ENCODE results near the gene DLX5.

Gene DLX5

DNA sequence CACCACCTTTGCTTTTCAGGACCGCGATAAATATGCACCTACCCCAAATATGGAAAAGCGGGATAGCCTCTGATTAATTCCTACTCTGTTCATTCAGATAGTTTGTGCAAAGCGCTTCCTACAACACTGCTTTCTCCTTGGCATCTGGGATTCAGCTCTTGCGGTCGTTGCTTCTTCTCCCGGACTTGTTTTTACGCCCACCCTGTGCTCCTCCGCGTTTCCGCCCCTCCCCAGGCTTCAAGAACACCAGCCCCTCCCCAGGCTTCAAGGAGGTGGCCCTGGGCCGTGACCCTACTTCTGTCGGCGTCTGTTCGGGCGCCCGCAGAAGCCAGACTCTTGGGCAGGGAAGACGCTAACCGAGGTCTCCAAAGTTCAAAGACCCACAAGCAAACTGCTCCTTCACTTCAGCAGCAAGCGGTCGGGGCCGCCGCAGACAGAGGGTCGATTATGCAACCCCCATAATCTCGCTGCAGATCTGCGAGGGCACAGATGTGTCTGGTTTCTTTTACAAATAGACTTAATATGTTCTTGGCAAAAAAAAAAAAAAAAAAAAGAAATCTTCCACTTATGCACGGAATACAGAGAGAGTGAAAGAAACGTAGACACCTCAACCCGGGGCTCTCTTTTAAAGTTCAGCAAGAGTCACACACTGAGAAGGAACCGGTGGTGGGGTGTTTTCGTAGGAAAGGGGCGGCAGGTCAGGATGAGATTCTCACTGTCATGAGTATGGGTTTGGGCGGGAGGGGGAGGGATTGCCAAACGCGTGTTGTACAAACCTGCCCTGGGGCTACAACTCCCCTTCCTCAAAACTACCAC lies 1.9 kb downstream of the DLX5 start:
- H3K27me3 ChIP-seq (replicated peaks in 2 of 5; ENCODE audit: control insufficient read depth in 4 of 5, insufficient read depth in 5 of 5, low read length in 4 of 5), result peaks cover 23 to 99% (median 74%) of the 10 kb centered on the region in 5 experiments
- peak overlapping the region in 1 of 7 experiments; percentile 10 for H3K4me3 ChIP-seq (ENCODE audit: control insufficient read depth in 1 of 7, extremely low read depth in 1 of 7, insufficient read depth in 4 of 7, low read depth in 2 of 7, low read length in 6 of 7)
- ChIA-PET CTCF (interaction anchor here (1.0 to 1.4 kb wide), 3 partner anchors 10 to 24 kb away, joined by 3 to 5 read pairs (median 4); no protein-coding TSS in a partner anchor), POLR2A (no interaction called here)
- H3K9me3 ChIP-seq (ENCODE audit: control extremely low read depth in 1 of 5, control insufficient read depth in 4 of 5, insufficient read depth in 2 of 5, low read depth in 1 of 5, low read length in 4 of 5), result no peaks in the 10 kb centered on the region
- no peak overlapping the region for H3K27ac ChIP-seq (ENCODE audit: insufficient read depth in 1 of 2, low read depth in 1 of 2, low read length in 2 of 2, poor library complexity in 1 of 2, severe bottlenecking in 2 of 2)
- peaks cover 0 to 50% (median 31%) of the 10 kb centered on the region in 4 experiments for H3K4me1 ChIP-seq (ENCODE audit: control extremely low read depth in 1 of 4, control insufficient read depth in 4 of 4, insufficient read depth in 4 of 4, low read length in 3 of 4)
- WGBS (ENCODE audit: insufficient coverage), result 8% methylated on average over 8 of the region's 35 CpGs
- DNase-seq, result peak in 2 of 3 donors; percentile 82 to 84
- H3K36me3 ChIP-seq (ENCODE audit: control insufficient read depth in 4 of 4, insufficient read depth in 4 of 4, low read length in 3 of 4), result no peaks in the 10 kb centered on the region

DNA sequence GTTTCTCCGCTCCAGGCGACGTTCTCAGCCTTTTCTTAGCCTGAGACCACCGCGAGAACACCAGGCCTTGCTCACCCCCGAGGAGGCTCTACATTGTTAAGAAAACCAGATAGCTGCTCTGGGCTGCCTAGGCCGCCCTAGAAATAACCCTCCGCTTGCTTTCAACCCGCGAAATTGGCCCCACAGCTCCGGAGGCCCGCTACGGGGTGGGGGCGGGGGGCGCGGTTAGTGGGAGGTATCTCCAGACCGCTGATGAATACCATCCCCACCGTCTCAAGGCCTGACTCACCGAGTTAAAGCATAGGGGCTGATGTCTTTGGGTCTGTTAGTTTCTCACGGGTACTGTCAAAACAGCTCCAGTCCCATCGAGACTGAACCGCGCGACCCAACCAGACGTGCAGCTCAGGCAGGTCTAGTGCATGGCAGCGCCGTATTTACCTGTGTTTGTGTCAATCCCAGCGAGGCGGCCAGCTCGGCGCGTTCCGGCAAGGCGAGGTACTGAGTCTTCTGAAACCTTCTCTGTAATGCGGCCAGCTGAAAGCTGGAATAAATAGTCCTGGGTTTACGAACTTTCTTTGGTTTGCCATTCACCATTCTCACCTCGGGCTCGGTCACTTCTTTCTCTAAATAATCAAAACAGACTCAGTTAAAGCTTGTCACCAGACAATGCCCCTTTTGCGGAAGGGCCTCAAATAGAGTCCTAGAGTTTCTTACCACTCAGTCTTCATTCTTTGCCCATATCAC lies 2.7 kb downstream of the DLX5 start:
- no peaks in the 10 kb centered on the region for H3K36me3 ChIP-seq (ENCODE audit: control insufficient read depth in 4 of 4, insufficient read depth in 4 of 4, low read length in 3 of 4)
- DNase-seq, result peak in 1 of 3 donors; percentile 48
- H3K27ac ChIP-seq (ENCODE audit: insufficient read depth in 1 of 2, low read depth in 1 of 2, low read length in 2 of 2, poor library complexity in 1 of 2, severe bottlenecking in 2 of 2), result no peak overlapping the region
- WGBS (ENCODE audit: insufficient coverage), result 11% methylated on average over 33 of the region's 39 CpGs
- no peak overlapping the region for H3K4me3 ChIP-seq (ENCODE audit: control insufficient read depth in 1 of 7, extremely low read depth in 1 of 7, insufficient read depth in 4 of 7, low read depth in 2 of 7, low read length in 6 of 7)
- no peaks in the 10 kb centered on the region for H3K9me3 ChIP-seq (ENCODE audit: control extremely low read depth in 1 of 5, control insufficient read depth in 4 of 5, insufficient read depth in 2 of 5, low read depth in 1 of 5, low read length in 4 of 5)
- peaks cover 0 to 44% (median 24%) of the 10 kb centered on the region in 4 experiments for H3K4me1 ChIP-seq (ENCODE audit: control extremely low read depth in 1 of 4, control insufficient read depth in 4 of 4, insufficient read depth in 4 of 4, low read length in 3 of 4)
- ChIA-PET POLR2A (no interaction called here), CTCF (interaction anchor here (1.0 to 1.6 kb wide), 5 partner anchors 9 to 1105 kb away, joined by 3 to 5 read pairs (median 4); partner anchors contain the start of gene DLX6)
- peaks cover 22 to 99% (median 78%) of the 10 kb centered on the region in 5 experiments for H3K27me3 ChIP-seq (replicated peaks in 2 of 5; ENCODE audit: control insufficient read depth in 4 of 5, insufficient read depth in 5 of 5, low read length in 4 of 5)

DNA sequence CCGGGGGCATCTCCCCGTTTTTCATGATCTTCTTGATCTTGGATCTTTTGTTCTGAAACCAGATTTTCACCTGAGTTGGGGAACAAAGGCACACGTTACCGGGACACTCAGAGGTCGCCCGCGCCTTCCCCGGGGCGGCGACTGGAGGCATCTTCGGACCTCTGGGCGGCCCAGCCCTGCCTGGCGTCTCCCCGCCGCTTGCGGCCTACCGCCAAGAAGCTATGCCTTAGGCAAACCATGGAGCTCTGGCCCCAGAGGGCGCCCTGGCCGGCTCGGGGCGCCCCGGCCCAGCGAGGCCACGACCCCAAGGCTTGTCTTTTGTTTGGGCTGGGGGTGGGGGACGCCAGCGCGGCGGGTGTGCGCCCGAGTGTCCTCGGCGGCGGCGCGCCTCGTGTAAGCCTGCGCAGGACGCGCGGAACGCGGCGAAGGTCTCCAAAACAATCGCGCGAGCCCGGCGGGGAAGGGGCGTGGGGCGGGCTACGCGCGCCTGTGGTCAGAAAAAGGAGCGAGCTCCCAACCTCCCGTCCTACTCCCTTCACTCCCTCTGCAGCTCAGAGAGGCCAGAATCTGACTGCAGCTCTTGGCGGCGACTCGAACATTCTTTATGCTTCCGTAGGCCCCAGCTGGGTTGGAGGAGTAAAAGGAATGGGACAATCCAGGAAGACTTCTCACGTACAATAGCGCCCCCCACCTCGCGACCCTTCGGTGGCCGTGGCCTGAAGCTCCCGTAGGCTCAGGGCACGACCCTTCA lies 3.5 kb downstream of the DLX5 start:
- Histone ChIP-seq H3K4me1 (ENCODE audit: control extremely low read depth in 1 of 4, control insufficient read depth in 4 of 4, insufficient read depth in 4 of 4, low read length in 3 of 4) (peaks cover 0 to 42% (median 19%) of the 10 kb centered on the region in 4 experiments), H3K4me3 (ENCODE audit: control insufficient read depth in 1 of 7, extremely low read depth in 1 of 7, insufficient read depth in 4 of 7, low read depth in 2 of 7, low read length in 6 of 7) (peak overlapping the region in 2 of 7 experiments; percentile 20 to 26), H3K27ac (ENCODE audit: insufficient read depth in 1 of 2, low read depth in 1 of 2, low read length in 2 of 2, poor library complexity in 1 of 2, severe bottlenecking in 2 of 2) (no peak overlapping the region), H3K36me3 (ENCODE audit: control insufficient read depth in 4 of 4, insufficient read depth in 4 of 4, low read length in 3 of 4) (no peaks in the 10 kb centered on the region), H3K9me3 (ENCODE audit: control extremely low read depth in 1 of 5, control insufficient read depth in 4 of 5, insufficient read depth in 2 of 5, low read depth in 1 of 5, low read length in 4 of 5) (no peaks in the 10 kb centered on the region), H3K27me3 (replicated peaks in 2 of 5; ENCODE audit: control insufficient read depth in 4 of 5, insufficient read depth in 5 of 5, low read length in 4 of 5) (peaks cover 19 to 99% (median 77%) of the 10 kb centered on the region in 5 experiments)
- CTCF ChIA-PET, result interaction anchor here (1.2 to 2.2 kb wide), 6 partner anchors 8 to 1105 kb away, joined by 3 to 7 read pairs (median 4); partner anchors contain the start of gene DLX6
- POLR2A ChIA-PET, result no interaction called here
- DNase-seq, result peak in 1 of 3 donors; percentile 23
- 3% methylated on average over 41 of the region's 67 CpGs for WGBS (ENCODE audit: insufficient coverage)

DNA sequence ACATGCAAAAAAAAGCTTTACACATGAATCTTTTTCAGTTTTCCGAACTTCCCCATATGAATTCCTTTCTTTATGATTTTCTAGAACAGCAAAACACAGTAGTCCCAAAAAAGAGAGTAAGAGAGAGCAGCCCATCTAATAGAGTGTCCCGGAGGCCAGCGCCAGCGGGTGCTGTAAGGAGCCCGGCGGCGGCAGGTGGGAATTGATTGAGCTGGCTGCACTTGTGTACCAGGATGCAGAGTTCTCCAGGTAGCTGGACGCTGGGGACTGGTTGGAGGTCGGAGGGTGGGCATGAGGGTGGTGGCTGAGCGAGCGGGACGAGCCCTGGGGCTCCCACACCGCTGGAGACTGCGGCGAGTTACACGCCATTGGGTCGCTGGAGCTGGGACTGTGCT lies 4.0 kb downstream of the DLX5 start:
- no peaks in the 10 kb centered on the region for H3K36me3 ChIP-seq (ENCODE audit: control insufficient read depth in 4 of 4, insufficient read depth in 4 of 4, low read length in 3 of 4)
- H3K9me3 ChIP-seq (ENCODE audit: control extremely low read depth in 1 of 5, control insufficient read depth in 4 of 5, insufficient read depth in 2 of 5, low read depth in 1 of 5, low read length in 4 of 5), result no peaks in the 10 kb centered on the region
- DNase-seq, result peak in 1 of 3 donors; percentile 20
- peaks cover 16 to 99% (median 75%) of the 10 kb centered on the region in 5 experiments for H3K27me3 ChIP-seq (replicated peaks in 2 of 5; ENCODE audit: control insufficient read depth in 4 of 5, insufficient read depth in 5 of 5, low read length in 4 of 5)
- H3K4me3 ChIP-seq (ENCODE audit: control insufficient read depth in 1 of 7, extremely low read depth in 1 of 7, insufficient read depth in 4 of 7, low read depth in 2 of 7, low read length in 6 of 7), result no peak overlapping the region
- POLR2A ChIA-PET, result no interaction called here
- H3K4me1 ChIP-seq (ENCODE audit: control extremely low read depth in 1 of 4, control insufficient read depth in 4 of 4, insufficient read depth in 4 of 4, low read length in 3 of 4), result peaks cover 0 to 38% (median 17%) of the 10 kb centered on the region in 4 experiments
- WGBS (ENCODE audit: insufficient coverage), result 7% methylated on average over 16 of the region's 17 CpGs
- no peak overlapping the region for H3K27ac ChIP-seq (ENCODE audit: insufficient read depth in 1 of 2, low read depth in 1 of 2, low read length in 2 of 2, poor library complexity in 1 of 2, severe bottlenecking in 2 of 2)
- CTCF ChIA-PET, result interaction anchor here (1.3 to 2.2 kb wide), 4 partner anchors 12 to 1104 kb away, joined by 3 to 7 read pairs (median 4); partner anchors contain the start of gene DLX6

- no peak overlapping the region for H3K4me3 ChIP-seq (ENCODE audit: control insufficient read depth in 1 of 7, extremely low read depth in 1 of 7, insufficient read depth in 4 of 7, low read depth in 2 of 7, low read length in 6 of 7)
- H3K36me3 ChIP-seq (ENCODE audit: control insufficient read depth in 4 of 4, insufficient read depth in 4 of 4, low read length in 3 of 4), result no peaks in the 10 kb centered on the region
- DNase-seq, result no peak
- H3K9me3 ChIP-seq (ENCODE audit: control extremely low read depth in 1 of 5, control insufficient read depth in 4 of 5, insufficient read depth in 2 of 5, low read depth in 1 of 5, low read length in 4 of 5), result no peaks in the 10 kb centered on the region
- ChIA-PET POLR2A (no interaction called here), CTCF (interaction anchor here (1.4 to 2.2 kb wide), 2 partner anchors 8 to 11 kb away, joined by 4 to 7 read pairs; no protein-coding TSS in a partner anchor)
- peaks cover 0 to 37% (median 17%) of the 10 kb centered on the region in 4 experiments for H3K4me1 ChIP-seq (ENCODE audit: control extremely low read depth in 1 of 4, control insufficient read depth in 4 of 4, insufficient read depth in 4 of 4, low read length in 3 of 4)
- H3K27ac ChIP-seq (ENCODE audit: insufficient read depth in 1 of 2, low read depth in 1 of 2, low read length in 2 of 2, poor library complexity in 1 of 2, severe bottlenecking in 2 of 2), result no peak overlapping the region
- no CpG with 5 or more reads among the region's 5 CpGs for WGBS (ENCODE audit: insufficient coverage)
- peaks cover 14 to 99% (median 75%) of the 10 kb centered on the region in 5 experiments for H3K27me3 ChIP-seq (replicated peaks in 2 of 5; ENCODE audit: control insufficient read depth in 4 of 5, insufficient read depth in 5 of 5, low read length in 4 of 5)
Observed at GRCh38 chr7:97019710-97020225, 4.9 kb downstream of the DLX5 start.

DNA sequence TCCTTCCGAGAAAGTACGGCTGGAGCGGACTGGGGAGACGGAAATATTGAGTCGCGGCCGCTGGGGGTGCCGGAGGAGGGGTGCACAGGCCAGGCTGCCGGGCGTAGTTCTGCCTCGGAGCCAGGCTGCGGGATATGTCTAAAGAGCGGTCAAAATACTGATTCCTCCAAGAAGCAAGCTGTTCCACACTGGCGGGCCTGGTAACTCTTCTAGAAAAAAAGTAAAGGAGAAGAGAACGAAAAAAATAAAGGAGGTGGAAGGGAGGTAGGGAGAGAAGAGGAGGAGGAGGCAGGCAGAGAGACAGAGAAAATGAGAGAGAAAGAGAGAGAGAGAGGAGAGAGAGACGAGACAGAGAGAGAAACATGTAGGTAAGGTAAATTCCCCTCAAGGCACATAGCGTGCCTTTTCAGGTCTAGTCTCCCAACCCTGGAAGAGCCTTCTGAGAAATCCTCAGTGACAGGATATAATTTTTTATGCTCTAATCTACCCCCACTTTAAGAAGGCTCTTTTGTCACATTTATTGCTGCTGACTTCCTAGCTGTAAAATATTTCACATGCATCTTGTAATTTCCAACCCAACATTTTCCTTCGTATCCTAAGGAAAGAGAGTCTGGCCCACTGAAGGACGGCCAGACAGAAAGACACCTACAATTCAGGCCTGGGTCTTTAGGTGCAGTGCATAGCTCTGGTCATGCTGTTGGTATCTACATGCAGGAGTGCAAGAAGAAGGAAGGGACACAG lies 5.7 kb downstream of the DLX5 start:
- Histone ChIP-seq H3K27ac (ENCODE audit: insufficient read depth in 1 of 2, low read depth in 1 of 2, low read length in 2 of 2, poor library complexity in 1 of 2, severe bottlenecking in 2 of 2) (no peak overlapping the region), H3K4me1 (ENCODE audit: control extremely low read depth in 1 of 4, control insufficient read depth in 4 of 4, insufficient read depth in 4 of 4, low read length in 3 of 4) (peaks cover 0 to 29% (median 13%) of the 10 kb centered on the region in 4 experiments), H3K36me3 (ENCODE audit: control insufficient read depth in 4 of 4, insufficient read depth in 4 of 4, low read length in 3 of 4) (no peaks in the 10 kb centered on the region), H3K4me3 (ENCODE audit: control insufficient read depth in 1 of 7, extremely low read depth in 1 of 7, insufficient read depth in 4 of 7, low read depth in 2 of 7, low read length in 6 of 7) (no peak overlapping the region), H3K27me3 (replicated peaks in 2 of 5; ENCODE audit: control insufficient read depth in 4 of 5, insufficient read depth in 5 of 5, low read length in 4 of 5) (peaks cover 19 to 99% (median 77%) of the 10 kb centered on the region in 5 experiments), H3K9me3 (ENCODE audit: control extremely low read depth in 1 of 5, control insufficient read depth in 4 of 5, insufficient read depth in 2 of 5, low read depth in 1 of 5, low read length in 4 of 5) (no peaks in the 10 kb centered on the region)
- peak in 1 of 3 donors; percentile 19 for DNase-seq
- CTCF ChIA-PET, result interaction anchor here (1.4 to 2.2 kb wide), 2 partner anchors 8 to 10 kb away, joined by 4 to 7 read pairs; no protein-coding TSS in a partner anchor
- WGBS (ENCODE audit: insufficient coverage), result 17% methylated on average over 6 of the region's 19 CpGs
- POLR2A ChIA-PET, result no interaction called here

Measured in common myeloid progenitor, CD34-positive (primary cell).